HG03354 (cell line): ENCODE data around the gene BPIFB2.

Experiments
- ATAC-seq: cut with Tn5 transposase; IDR thresholded peaks from one replicate; pipeline ENCODE4 v1.9.1; 2021; ENCODE audit warnings: mild to moderate bottlenecking; ENCODE audit not compliant: unreplicated experiment, poor library complexity, severe bottlenecking

BPIFB2 gene

GRCh38 chr20:33062105-33062824 is 54.8 kb downstream of the BPIFB2 start:
- no peak for ATAC-seq

GRCh38 chr20:33062825-33063149 is 55.3 kb downstream of the BPIFB2 start:
- no peak for ATAC-seq

GRCh38 chr20:33063271-33063670 is 55.8 kb downstream of the BPIFB2 start:
- no peak for ATAC-seq

GRCh38 chr20:33064572-33065287 is 57.2 kb downstream of the BPIFB2 start:
- ATAC-seq, result no peak

GRCh38 chr20:33065785-33066184 is 58.3 kb downstream of the BPIFB2 start:
- no peak for ATAC-seq

GRCh38 chr20:33067806-33068205 is 60.3 kb downstream of the BPIFB2 start:
- no peak for ATAC-seq

- no peak for ATAC-seq
These were observed 60.9 kb downstream of the BPIFB2 start for GRCh38 chr20:33068251-33068939.

- ATAC-seq, result no peak
These were observed 62.2 kb downstream of the BPIFB2 start for GRCh38 chr20:33069673-33070072.

GRCh38 chr20:33070111-33071053 is 62.9 kb downstream of the BPIFB2 start:
- no peak for ATAC-seq

GRCh38 chr20:33071198-33071597 is 63.7 kb downstream of the BPIFB2 start:
- no peak for ATAC-seq

GRCh38 chr20:33072362-33072761 is 64.9 kb downstream of the BPIFB2 start:
- ATAC-seq, result no peak

GRCh38 chr20:33072813-33073212 is 65.3 kb downstream of the BPIFB2 start:
- no peak for ATAC-seq
